ENCODE results near the gene COL20A1. TPM values are rescaled to one million over a fixed set of nuclear protein-coding genes. Genes with fewer than 3 reads are reported as not detected.

The COL20A1 gene
- total RNA-seq, 5 donors from 2014 or later (not counting 1 experiment from before 2014, with no cell fraction given): 0.16 to 0.35 (median 0.23) TPM; not detected in 2

DNA sequence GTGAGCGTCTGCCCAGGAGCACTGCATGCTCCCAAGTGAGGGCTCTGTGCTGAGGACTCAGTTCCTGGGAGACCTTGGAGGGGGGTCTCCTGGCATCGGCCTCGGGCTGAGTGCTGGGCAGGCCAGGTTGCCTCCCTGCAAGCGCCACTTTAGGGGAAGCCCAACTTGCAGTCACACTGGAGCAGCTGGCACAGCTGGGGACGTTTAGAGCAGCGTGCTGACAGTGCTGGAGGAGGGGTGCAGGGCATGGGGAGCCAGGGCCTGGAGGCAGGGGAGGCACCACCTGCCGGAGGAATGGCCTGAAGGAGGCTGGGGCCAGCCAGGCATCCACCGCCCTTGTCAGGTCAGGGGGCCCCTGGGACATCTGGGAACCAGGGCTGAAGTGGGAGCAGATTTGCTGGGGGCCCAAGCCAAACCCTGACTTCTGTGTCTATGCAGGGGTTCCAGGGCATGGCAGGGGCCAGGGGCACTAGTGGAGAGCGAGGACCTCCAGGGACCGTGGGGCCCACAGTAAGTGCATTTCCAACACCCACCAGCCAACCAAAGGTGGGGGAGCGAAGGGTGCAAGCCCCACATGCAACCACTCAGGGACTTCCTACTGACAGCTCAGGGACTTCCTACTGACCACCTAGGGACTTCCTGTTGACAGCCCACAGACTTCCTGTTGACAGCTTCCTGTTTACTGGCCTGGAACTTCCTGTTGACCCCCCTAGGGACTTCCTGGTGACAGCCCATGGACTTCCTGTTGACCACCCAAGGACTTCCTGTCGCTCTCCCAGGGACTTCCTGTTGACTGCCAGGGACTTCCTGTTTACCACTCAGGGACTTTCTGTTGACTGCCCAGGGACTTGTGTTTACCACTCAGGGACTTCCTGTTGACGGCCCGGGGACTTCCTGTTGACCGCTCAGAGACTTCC is 33.6 kb downstream of the COL20A1 start:
- H3K27ac ChIP-seq (ENCODE audit: low read length): peak overlapping the region; percentile 86
- no peak overlapping the region for H3K4me3 ChIP-seq (ENCODE audit: control insufficient read depth in 1 of 2, extremely low read depth in 1 of 2, low read length in 1 of 2)
- WGBS (ENCODE audit: insufficient coverage): 76% methylated on average over 14 of the region's 15 CpGs
- CTCF ChIA-PET: no interaction called here
- H3K9me3 Mint-ChIP-seq: peaks cover 1 to 2% (median 2%) of the 10 kb centered on the region in 3 donors
- no peak overlapping the region for H3K4me3 Mint-ChIP-seq
- DNase-seq (no peak), ATAC-seq (replicated peaks in 1 of 4) (peak in 2 of 4 experiments; percentile 18 to 31)
- H3K27me3 ChIP-seq (replicated peaks in 1 of 2; ENCODE audit: control insufficient read depth in 2 of 2, extremely low read depth in 1 of 2, insufficient read depth in 2 of 2, low read length in 1 of 2): peaks cover 0 to 20% of the 10 kb centered on the region in 2 experiments
- H3K4me1 ChIP-seq (ENCODE audit: control insufficient read depth in 1 of 2, extremely low read depth in 1 of 2, insufficient read depth in 2 of 2, low read length in 2 of 2): peaks cover 0 to 20% of the 10 kb centered on the region in 2 experiments
- H3K9me3 ChIP-seq: no peaks in the 10 kb centered on the region
- peak overlapping the region; percentile 86 to 91 for H3K27ac Mint-ChIP-seq
- H3K36me3 ChIP-seq (ENCODE audit: control insufficient read depth in 2 of 2, extremely low read depth in 1 of 2, insufficient read depth in 1 of 2, low read length in 1 of 2): no peaks in the 10 kb centered on the region
- POLR2A ChIA-PET: no interaction called here
- peaks cover 3 to 6% of the 10 kb centered on the region in 2 donors for H3K27me3 Mint-ChIP-seq
- H3K36me3 Mint-ChIP-seq: no peaks in the 10 kb centered on the region
- H3K4me1 Mint-ChIP-seq: peaks cover 0 to 5% (median 2%) of the 10 kb centered on the region in 3 donors

DNA sequence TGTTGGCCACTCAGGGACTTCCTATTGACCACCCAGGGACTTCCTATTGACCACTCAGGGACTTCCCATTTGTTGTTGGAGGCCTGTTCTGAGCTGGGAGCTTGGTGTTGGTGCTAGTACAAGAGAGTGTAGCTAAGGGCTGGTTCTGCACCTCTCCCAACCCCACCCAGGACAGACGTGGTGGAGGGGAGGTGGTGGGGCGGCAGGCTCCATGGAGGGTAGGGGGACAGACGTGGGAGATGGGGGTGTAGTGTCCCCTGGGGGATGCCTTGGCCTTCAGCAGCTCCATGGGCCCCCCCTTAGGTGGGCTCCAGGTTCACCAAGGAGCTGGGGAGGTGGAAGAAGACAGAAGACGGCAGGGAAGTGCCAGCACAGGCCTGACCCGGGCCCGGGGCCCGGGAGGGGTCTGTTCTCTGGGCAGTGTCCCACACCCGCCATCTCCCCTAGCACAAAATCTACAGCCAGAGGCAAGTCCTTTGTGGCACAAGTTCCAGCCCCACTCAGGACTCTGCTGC is 34.3 kb downstream of the COL20A1 start:
- peak in 1 of 35 experiments; percentile 6 for DNase-seq
- WGBS (ENCODE audit: insufficient coverage): 68% methylated on average over 5 of the region's 8 CpGs

DNA sequence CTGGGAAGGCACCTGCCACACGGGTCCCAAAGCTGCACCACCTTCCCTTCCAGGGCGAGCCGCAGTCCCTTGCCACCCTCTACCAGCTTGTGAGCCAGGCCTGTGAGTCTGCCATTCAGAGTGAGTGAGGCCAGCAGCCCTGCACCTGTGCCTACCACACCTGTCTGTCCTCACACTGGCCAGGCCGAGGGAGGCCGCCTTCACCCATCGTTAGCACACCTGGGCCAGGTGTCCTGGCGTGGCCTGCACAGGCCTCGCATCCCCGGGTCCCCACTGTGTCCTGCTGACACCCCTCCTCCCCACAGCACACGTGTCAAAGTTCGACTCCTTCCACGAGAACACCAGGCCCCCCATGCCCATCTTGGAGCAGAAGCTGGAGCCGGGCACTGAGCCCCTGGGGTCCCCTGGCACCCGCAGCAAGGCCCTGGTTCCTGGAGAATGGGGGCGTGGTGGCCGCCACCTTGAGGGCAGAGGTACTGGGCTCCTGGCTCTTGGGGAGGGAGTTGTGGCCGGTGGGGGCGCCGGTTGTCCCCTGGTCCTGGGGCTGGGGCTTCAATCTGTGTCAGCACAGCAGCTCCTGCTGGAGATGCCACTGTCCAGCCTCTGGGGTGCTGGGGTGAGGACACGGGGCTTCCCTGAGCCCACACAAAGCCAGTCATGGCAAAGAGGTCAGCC is 35.2 kb downstream of the COL20A1 start:
- CTCF ChIA-PET: no interaction called here
- H3K27ac Mint-ChIP-seq: peak overlapping the region; percentile 65 to 91
- H3K27ac ChIP-seq (ENCODE audit: low read length): no peak overlapping the region

More for the DNA sequence above, 34.3 kb downstream of the COL20A1 start:
- Mint-ChIP-seq H3K36me3 (no peaks in the 10 kb centered on the region), H3K27ac (peak overlapping the region; percentile 86 to 91), H3K4me1 (peaks cover 0 to 5% (median 2%) of the 10 kb centered on the region in 3 donors), H3K9me3 (peaks cover 6 to 9% (median 7%) of the 10 kb centered on the region in 3 donors), H3K4me3 (no peak overlapping the region), H3K27me3 (peaks cover 3 to 10% of the 10 kb centered on the region in 2 donors)
- Histone ChIP-seq H3K27me3 (replicated peaks in 1 of 2; ENCODE audit: control insufficient read depth in 2 of 2, extremely low read depth in 1 of 2, insufficient read depth in 2 of 2, low read length in 1 of 2) (peaks cover 0 to 17% of the 10 kb centered on the region in 2 experiments), H3K4me1 (ENCODE audit: control insufficient read depth in 1 of 2, extremely low read depth in 1 of 2, insufficient read depth in 2 of 2, low read length in 2 of 2) (peaks cover 0 to 20% of the 10 kb centered on the region in 2 experiments), H3K9me3 (no peaks in the 10 kb centered on the region), H3K36me3 (ENCODE audit: control insufficient read depth in 2 of 2, extremely low read depth in 1 of 2, insufficient read depth in 1 of 2, low read length in 1 of 2) (no peaks in the 10 kb centered on the region), H3K27ac (ENCODE audit: low read length) (peak overlapping the region; percentile 86), H3K4me3 (ENCODE audit: control insufficient read depth in 1 of 2, extremely low read depth in 1 of 2, low read length in 1 of 2) (no peak overlapping the region)
- POLR2A ChIA-PET: no interaction called here
- CTCF ChIA-PET: no interaction called here
- peak in 2 of 4 experiments; percentile 32 to 42 for ATAC-seq (replicated peaks in 1 of 4)

DNA sequence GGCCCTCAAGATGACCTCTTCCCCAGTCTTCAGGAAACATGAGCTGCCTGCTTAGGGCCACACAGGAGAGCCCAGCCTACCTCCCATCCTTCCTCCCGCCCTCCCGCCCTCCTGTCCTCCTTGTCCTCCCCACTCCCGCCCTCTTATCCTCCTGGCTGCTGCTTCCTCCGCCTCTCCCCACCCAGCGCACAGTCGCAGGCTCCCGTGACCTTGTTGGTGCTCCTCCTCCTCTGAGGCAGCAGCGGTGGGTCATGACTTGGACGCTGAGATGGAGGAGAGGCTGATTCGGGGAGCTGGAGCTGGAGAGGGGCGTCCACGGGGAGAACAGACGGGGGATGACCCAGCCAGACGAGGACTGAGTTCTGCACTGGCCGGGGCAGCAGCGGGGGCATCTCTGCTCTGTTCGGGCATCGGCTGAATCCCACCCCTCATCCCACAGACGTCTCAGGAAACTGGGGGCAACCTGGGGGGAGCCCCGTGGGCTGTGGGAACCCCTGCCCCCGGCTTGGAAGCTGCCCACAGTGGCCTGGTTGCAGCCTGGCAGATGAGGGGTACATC is 35.8 kb downstream of the COL20A1 start:
- H3K27ac ChIP-seq (ENCODE audit: low read length): no peak overlapping the region
- Mint-ChIP-seq H3K9me3 (peaks cover 6 to 9% (median 7%) of the 10 kb centered on the region in 3 donors), H3K27ac (no peak overlapping the region), H3K4me1 (peaks cover 0 to 5% (median 2%) of the 10 kb centered on the region in 3 donors), H3K36me3 (no peaks in the 10 kb centered on the region), H3K4me3 (no peak overlapping the region), H3K27me3 (peaks cover 2 to 8% of the 10 kb centered on the region in 2 donors)
- ATAC-seq (replicated peaks in 1 of 4): no peak
- H3K4me3 ChIP-seq (ENCODE audit: control insufficient read depth in 1 of 2, extremely low read depth in 1 of 2, low read length in 1 of 2): no peak overlapping the region
- CTCF ChIA-PET: no interaction called here
- no peaks in the 10 kb centered on the region for H3K9me3 ChIP-seq
- WGBS (ENCODE audit: insufficient coverage): 70% methylated on average over 10 of the region's 21 CpGs
- H3K27me3 ChIP-seq (replicated peaks in 1 of 2; ENCODE audit: control insufficient read depth in 2 of 2, extremely low read depth in 1 of 2, insufficient read depth in 2 of 2, low read length in 1 of 2): peaks cover 0 to 26% of the 10 kb centered on the region in 2 experiments
- H3K36me3 ChIP-seq (ENCODE audit: control insufficient read depth in 2 of 2, extremely low read depth in 1 of 2, insufficient read depth in 1 of 2, low read length in 1 of 2): no peaks in the 10 kb centered on the region
- POLR2A ChIA-PET: no interaction called here
- peaks cover 0 to 20% of the 10 kb centered on the region in 2 experiments for H3K4me1 ChIP-seq (ENCODE audit: control insufficient read depth in 1 of 2, extremely low read depth in 1 of 2, insufficient read depth in 2 of 2, low read length in 2 of 2)
- DNase-seq: no peak

More for the DNA sequence above, 35.2 kb downstream of the COL20A1 start:
- Histone ChIP-seq H3K4me3 (ENCODE audit: control insufficient read depth in 1 of 2, extremely low read depth in 1 of 2, low read length in 1 of 2) (no peak overlapping the region), H3K4me1 (ENCODE audit: control insufficient read depth in 1 of 2, extremely low read depth in 1 of 2, insufficient read depth in 2 of 2, low read length in 2 of 2) (peaks cover 0 to 20% of the 10 kb centered on the region in 2 experiments), H3K27me3 (replicated peaks in 1 of 2; ENCODE audit: control insufficient read depth in 2 of 2, extremely low read depth in 1 of 2, insufficient read depth in 2 of 2, low read length in 1 of 2) (peaks cover 0 to 20% of the 10 kb centered on the region in 2 experiments), H3K36me3 (ENCODE audit: control insufficient read depth in 2 of 2, extremely low read depth in 1 of 2, insufficient read depth in 1 of 2, low read length in 1 of 2) (no peaks in the 10 kb centered on the region), H3K9me3 (no peaks in the 10 kb centered on the region)
- 83% methylated on average over 16 of the region's 20 CpGs for WGBS (ENCODE audit: insufficient coverage)
- Mint-ChIP-seq H3K4me1 (peaks cover 0 to 5% (median 2%) of the 10 kb centered on the region in 3 donors), H3K36me3 (no peaks in the 10 kb centered on the region), H3K9me3 (peaks cover 6 to 9% (median 7%) of the 10 kb centered on the region in 3 donors), H3K4me3 (no peak overlapping the region), H3K27me3 (peaks cover 2 to 10% of the 10 kb centered on the region in 2 donors)
- ATAC-seq (replicated peaks in 1 of 4) (peak in 1 of 4 experiments; percentile 37), DNase-seq (no peak)
- POLR2A ChIA-PET: no interaction called here

DNA sequence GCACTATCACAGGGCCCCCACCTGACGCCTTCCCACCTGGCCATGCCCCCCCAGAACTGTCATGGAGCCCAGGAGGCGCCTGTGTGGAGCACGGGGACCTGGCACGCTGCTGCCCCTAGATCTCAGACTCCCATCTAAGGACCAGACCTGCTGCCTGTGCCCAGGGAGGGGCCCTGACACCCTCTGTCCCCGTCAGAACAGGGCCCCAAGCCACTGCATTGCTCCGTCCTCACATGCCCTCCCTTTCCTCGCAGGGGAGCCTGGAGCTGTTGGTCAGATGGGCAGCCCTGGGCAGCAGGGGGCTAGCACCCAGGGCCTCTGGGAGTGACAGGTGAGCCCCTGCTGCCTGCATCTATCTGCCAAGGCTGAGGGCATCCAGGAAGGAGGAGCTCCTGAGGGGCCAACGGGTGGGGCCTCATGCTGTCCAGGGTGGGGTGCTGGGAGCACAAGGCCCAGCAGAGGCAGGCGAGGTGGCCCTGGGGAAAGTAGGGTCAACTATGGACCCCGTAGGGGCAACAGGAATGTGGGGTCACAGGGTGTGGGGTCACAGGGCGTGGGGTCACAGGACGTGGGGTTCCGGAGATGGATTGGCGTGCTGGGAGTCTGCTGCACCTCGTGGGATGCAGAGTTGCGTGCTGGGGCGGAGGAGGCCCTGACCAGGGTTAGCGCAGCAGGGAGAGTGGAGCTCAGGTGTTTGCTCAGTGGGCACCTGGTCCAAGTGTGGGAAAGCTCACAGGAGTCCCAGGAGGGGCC is 36.5 kb downstream of the COL20A1 start:
- H3K4me1 ChIP-seq (ENCODE audit: control insufficient read depth in 1 of 2, extremely low read depth in 1 of 2, insufficient read depth in 2 of 2, low read length in 2 of 2): peaks cover 0 to 20% of the 10 kb centered on the region in 2 experiments
- H3K9me3 ChIP-seq: no peaks in the 10 kb centered on the region
- POLR2A ChIA-PET: no interaction called here
- DNase-seq (no peak), ATAC-seq (replicated peaks in 1 of 4) (no peak)
- peaks cover 4 to 7% of the 10 kb centered on the region in 2 donors for H3K27me3 Mint-ChIP-seq
- no peaks in the 10 kb centered on the region for H3K36me3 Mint-ChIP-seq
- no peaks in the 10 kb centered on the region for H3K36me3 ChIP-seq (ENCODE audit: control insufficient read depth in 2 of 2, extremely low read depth in 1 of 2, insufficient read depth in 1 of 2, low read length in 1 of 2)
- no peak overlapping the region for H3K4me3 ChIP-seq (ENCODE audit: control insufficient read depth in 1 of 2, extremely low read depth in 1 of 2, low read length in 1 of 2)
- H3K27ac Mint-ChIP-seq: peak overlapping the region in 1 of 2 donors; percentile 39
- CTCF ChIA-PET: no interaction called here
- H3K4me3 Mint-ChIP-seq: no peak overlapping the region
- peaks cover 0 to 5% (median 2%) of the 10 kb centered on the region in 3 donors for H3K4me1 Mint-ChIP-seq
- no peak overlapping the region for H3K27ac ChIP-seq (ENCODE audit: low read length)
- H3K9me3 Mint-ChIP-seq: peaks cover 6 to 9% (median 7%) of the 10 kb centered on the region in 3 donors
- 87% methylated on average over 18 of the region's 18 CpGs for WGBS (ENCODE audit: insufficient coverage)
- peaks cover 0 to 29% of the 10 kb centered on the region in 2 experiments for H3K27me3 ChIP-seq (replicated peaks in 1 of 2; ENCODE audit: control insufficient read depth in 2 of 2, extremely low read depth in 1 of 2, insufficient read depth in 2 of 2, low read length in 1 of 2)
